ENCODE data around the gene CFAP45.

DNA sequence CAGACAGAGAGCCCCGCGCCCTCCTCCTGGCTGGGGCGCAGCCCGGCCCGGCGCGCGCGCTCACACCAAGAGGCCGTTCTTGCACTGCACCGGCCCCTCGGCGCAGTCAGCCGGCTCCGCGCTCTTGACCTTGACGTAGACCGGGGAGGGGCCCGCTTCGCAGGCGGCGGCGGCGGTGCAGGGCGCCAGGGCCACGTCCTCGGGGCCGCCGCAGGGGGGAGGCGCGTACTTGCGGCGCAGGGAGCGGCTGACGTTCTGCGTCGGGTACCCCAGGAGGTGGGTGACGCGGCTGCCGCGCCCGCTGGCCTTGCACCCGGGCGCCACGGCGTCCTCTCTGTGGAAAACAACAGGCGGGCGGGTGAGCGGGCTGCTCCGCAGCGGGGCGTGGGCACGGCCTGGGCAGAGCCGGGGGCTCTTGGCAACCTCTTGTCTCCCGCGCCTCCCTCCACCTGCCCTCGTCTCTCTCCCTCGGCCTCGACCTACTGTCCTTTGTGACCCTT, 45.2 kb downstream of the CFAP45 start:
- TF ChIP-seq, protein P1, sequence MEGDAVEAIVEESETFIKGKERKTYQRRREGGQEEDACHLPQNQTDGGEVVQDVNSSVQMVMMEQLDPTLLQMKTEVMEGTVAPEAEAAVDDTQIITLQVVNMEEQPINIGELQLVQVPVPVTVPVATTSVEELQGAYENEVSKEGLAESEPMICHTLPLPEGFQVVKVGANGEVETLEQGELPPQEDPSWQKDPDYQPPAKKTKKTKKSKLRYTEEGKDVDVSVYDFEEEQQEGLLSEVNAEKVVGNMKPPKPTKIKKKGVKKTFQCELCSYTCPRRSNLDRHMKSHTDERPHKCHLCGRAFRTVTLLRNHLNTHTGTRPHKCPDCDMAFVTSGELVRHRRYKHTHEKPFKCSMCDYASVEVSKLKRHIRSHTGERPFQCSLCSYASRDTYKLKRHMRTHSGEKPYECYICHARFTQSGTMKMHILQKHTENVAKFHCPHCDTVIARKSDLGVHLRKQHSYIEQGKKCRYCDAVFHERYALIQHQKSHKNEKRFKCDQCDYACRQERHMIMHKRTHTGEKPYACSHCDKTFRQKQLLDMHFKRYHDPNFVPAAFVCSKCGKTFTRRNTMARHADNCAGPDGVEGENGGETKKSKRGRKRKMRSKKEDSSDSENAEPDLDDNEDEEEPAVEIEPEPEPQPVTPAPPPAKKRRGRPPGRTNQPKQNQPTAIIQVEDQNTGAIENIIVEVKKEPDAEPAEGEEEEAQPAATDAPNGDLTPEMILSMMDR (IDR thresholded peaks at IDR 0.05) = no peak
- no peak for TF ChIP-seq POLR2A (IDR thresholded peaks at IDR 0.05)

All from lower leg skin (tissue), 3 donors.